GM12892 (cell line): Measurements from ENCODE around the gene MRPL51.

ENCODE experiments used
- POLR2A ChIP-seq: IDR thresholded peaks from 2 replicates; pipeline ENCODE4 v1.6.1; 2011; ENCODE audit warnings: low read depth, low read length, control low read depth
- TAF1 ChIP-seq: IDR thresholded peaks from 2 replicates; pipeline ENCODE4 v1.6.1; 2011; ENCODE audit warnings: low read depth, mild to moderate bottlenecking, control low read depth, low read length, borderline replicate concordance

- no peak for TF ChIP-seq POLR2A
- no peak for TF ChIP-seq TAF1
These were observed 49.0 kb downstream of the MRPL51 start for GRCh38 chr12:6444031-6444430.
